Stimulated activated CD8-positive, alpha-beta memory T cell treated with anti-CD3 and anti-CD28 coated beads, Interleukin-12 subunit alpha, Interleukin-12 subunit beta, amount 100 ng/mL, for 24 hours (primary cell): ENCODE measurements around the gene LEFTY1.
A peak's percentile ranks its signal among the peaks of the same experiment; 100 is the strongest.

Experiments used
- DNase-seq: peaks from one replicate; pipeline ENCODE4 v3.0.0-alpha.2; 2020; ENCODE audit errors: extremely low read depth

The LEFTY1 gene

DNA sequence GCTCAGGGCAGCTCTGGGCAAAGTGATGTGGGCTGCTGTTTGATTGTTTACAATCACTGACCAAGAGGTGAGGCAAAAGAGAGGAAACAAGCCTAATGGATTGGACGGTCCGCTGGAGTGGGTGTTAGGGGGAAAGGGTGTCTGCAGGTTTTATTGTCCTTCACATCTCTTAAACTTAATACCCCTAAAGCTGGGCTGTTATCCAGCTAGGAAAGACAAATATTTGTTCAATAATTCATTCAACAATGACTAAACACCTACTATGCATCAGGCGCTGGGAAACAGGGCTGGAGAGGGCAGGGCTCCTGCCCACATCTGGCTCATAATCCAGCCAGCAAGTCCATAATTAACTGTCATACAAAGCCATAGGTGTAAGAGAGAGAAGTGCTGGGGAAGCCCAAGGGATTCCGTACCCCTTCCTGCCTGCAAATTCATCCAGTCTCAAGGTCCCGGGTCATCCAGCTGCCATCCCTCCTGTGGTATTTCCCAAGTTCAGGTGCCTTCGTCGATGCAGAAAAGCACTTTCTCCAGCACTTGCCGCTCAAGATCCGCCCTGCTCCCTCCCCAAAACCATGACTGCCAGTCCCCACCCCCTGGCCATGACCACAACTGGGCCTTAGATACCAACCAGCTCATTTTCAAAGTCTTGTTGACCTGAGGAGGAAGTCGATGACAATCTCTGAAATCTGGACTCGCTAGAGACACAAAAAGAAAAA lies 17.4 kb downstream of the LEFTY1 start:
- no peak for DNase-seq

DNA sequence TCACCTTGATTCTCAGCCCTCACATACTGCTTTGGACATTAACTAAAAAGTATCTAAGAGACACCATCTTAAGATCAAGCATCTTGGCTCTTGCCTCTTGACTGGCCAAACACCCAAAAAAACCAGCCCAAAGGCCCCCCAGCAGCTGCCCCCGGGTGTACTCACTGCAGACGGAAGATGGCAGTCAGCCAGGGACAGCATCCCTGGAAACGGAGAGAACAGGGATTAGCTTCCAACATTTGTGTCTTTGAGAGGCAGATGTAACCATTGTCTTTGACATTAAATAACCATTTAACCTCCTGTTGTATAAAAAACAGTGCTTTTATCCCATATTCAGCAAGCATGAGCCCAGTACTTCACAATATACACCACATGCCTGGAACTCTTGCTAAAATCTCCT lies 18.0 kb downstream of the LEFTY1 start:
- DNase-seq: no peak

DNA sequence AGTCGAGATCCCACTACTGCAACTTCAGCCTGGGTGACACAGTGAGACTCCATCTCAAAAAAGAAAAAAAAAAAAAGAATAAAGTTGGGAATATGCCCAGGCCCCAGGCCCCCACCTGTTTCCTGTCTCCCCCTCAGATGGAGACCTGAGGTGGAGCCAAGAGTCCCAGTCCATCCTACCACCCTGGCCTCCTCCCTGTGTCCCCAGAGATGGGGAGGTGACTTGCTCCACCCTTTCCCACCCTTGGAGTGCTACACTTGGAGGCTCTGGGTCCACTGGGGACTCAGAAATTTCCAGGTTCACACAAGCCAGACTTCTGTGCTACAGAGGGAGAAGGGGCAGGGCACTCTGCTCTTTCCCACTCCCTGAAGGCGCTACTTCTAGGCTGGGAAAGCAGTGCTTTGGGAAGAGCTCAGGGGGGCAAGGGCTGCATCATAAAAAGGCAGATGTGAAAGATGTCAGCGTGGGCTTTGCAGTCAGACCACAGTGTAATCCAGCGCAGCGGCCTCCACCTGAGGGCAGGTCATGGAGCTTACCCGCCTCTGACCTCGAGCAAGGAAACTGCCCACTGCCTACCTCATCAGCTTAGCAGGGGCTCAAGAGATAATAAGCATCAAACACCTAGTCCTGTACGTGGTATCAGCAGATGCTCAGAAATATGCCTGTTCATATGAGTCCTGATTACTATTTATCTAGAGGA lies 20.2 kb downstream of the LEFTY1 start:
- no peak for DNase-seq

DNA sequence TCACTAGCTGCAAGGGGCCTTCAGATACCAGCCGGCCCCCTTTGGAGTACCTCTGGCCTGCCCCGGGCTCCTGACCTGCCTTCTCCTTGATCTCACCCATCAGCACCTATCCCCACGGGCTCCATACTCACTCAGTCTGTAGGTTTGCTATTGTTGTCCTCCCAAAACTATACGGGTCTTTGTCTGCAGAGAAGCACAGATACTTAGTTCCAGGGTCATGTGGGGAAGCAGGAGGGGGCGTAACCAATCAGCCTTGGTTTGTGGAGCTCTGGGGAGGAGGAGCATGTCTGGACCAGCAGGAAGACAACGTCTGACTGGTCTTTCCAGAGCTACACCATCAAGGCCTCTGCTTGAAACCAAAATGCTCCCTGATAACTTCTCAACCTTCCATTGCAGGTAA lies 22.0 kb downstream of the LEFTY1 start:
- DNase-seq: no peak

DNA sequence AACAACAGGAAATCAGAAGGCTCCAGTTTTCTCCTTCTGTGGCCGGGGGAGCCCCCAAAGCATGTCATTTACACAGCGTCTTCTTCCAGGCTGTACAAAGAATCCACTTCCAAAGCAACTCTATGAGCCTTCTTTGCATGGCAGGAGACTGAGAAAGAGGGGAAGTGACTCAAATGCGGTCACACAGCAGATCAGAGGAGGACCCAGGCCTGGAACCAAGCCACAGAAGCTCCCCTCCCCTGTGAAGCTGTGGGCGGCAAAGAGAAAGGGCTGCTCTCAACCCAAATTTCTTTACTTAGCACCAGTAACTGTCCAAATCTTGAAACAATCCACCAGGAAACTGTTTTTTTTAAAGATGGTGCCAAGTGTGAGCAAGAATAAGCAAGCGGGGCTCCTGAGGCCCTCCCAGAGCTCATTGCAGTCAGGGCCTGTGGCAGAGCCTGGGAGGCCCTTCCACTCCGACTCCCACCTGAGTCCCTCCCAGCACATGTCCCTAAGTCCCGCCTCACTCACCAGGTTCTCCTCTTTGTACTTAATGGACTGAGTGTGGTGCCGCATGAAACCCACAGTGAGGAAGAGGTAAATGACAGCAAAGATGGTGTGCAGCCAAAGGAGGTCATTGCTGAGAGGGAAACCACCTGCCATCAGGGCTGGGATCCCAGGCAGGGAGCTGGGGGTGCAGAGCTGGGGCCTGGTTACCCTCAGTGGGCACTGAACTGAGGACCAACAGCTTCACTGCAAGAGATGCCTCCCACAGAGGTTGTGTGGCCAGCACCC lies 22.7 kb downstream of the LEFTY1 start:
- peak; percentile 54 for DNase-seq

DNA sequence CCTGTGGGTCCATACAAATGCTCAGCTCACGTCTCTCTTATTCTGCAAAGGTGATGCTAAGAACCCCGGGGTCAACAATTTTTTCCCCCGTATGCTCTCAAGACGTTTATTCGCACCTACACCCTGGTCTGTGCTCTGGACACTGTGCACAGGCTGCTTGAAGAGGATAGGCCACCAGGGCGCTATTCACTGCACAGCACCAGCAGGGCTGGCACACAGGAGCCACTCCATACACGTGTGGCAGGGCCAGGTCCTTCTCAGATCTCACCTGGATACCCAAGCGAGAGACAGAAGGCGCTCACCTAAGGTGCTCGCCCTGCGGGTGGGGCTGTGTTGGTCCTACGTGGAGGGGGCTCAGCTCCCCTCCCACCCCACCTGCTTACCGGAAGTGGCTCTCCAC lies 23.4 kb downstream of the LEFTY1 start:
- no peak for DNase-seq

DNA sequence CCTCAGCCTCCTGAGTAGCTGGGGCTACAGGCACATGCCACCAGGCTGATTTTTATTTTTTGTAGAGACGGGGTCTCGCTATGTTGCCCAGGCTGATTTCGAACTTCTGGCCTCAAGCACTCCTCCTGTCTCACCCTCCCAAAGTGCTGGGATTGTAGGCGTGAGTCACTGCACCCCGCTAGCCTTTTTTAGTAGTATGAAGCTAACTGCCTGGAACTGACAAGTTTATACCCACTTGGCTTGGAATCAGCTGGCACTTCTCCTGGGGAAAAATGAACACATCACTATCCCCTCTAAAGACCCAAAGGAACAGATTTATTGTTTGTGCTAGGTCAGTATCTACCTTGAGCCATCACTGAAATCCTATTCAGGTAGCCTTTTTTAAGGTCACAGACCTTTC lies 25.8 kb downstream of the LEFTY1 start:
- no peak for DNase-seq

DNA sequence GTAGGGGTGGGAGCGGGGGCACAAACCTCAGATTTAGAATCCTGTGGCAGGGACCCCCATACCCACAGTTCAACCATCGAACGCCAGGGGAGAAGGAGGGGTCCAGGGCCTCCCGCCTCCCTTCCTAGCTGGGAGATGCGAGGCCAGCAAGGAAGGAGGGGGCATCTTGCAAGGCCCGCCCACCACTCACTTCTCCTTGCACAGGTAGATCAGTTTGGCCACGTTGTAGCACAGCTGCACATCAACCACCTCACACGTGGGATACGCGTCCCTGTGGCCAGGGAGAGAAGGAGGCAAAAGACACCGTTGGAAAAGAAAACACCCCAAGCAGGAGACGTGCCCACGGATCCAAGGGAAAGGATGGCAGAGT lies 26.4 kb downstream of the LEFTY1 start:
- no peak for DNase-seq

DNA sequence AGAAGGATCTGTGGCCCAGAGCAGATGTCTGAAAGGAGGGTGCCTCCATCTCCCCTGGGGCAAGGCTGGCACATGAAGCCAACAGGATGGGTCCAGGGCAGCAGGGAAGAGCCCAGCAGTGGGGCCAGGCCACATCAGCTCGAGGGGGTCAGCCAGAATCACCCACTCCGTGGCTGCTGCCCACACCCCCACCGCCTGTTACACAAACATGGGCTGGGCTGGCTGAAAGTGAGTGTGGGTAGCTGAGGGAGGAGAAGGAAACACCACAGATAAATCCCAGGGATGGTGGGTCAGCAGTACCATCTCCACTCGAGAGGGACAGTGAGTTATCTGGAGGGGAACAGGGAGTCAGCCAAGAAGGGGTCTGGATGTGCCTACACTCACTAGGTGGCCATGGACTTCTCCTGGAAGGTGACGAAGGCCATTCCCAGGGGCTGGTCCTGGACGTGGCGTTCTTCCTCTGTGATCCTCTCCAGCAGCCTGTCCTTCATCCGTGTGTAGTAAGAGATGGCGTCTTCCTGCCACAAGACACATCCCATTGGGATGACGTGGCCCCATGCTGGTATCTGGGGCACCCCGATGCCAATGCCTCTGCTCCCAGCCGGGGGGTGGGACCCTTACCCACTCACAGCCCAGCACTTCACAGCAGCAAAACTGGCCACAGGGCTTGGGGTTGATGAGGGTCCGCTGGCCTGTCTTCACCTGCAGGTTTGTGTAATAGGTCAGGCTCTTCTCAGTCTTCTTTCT lies 26.9 kb downstream of the LEFTY1 start:
- DNase-seq: no peak

DNA sequence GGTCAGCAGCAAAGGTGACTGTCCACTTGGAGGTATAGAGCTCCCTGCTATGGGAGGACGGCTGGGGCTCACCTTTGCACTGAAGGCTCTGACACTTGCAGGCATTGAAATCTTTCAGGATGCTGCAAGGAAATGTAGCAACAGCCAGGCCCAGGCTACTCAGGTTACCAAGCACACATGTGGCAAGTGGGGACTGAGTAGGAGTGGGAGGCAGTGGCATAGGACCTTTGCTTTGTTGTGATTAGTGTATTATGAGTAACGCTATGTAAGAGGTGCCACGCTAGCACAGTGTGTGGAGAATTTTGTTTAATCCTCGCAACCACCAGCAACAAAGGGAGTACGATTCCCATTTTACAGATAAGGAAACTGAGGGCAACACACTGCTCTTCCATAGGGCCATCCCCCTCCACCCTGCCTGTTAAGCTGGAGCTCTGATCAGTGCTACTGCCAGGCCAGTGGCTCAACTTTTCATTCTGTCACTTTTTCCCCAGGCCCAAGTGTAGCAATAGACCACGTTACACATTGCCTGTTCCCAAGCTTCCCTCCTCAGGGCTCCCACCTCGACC lies 28.0 kb downstream of the LEFTY1 start:
- no peak for DNase-seq

DNA sequence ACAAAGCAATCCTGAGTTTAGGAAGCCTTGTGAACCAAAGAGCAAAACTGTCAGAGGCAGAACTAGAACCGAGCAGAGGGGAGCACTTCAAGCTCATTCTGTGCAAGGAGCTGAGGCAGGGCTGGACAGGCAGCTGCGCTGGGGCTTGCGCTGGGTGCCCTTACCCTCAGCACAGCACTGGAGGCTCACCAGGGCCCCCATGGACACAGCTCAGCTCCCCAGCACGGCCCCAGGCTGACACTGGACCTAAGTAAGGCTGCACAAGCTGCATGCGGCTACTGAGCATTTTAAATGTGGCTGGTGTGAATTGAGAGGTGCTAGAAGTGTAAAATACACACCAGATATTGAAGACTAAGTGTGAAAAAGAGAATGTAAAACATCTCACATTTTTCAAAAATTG lies 28.8 kb downstream of the LEFTY1 start:
- no peak for DNase-seq

DNA sequence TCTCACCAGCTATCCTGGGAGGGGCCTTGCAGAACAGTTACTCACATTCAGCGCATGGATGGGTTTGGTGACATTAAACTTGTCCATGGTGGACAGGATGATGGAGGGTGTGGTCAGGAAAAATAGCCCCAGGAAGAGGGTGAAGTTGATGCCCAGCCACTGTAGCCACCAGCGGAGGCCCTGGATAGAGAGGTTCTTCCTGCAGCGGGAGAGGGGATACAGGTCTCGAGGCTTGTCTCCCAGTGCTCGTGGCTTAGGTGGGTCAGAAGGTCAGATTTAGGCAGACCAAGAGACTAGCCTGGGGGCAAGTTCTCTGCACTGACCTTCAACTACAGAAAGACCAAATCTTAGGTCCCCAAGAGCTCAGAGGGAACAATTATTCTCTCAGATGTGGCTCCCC lies 29.8 kb downstream of the LEFTY1 start:
- no peak for DNase-seq

DNA sequence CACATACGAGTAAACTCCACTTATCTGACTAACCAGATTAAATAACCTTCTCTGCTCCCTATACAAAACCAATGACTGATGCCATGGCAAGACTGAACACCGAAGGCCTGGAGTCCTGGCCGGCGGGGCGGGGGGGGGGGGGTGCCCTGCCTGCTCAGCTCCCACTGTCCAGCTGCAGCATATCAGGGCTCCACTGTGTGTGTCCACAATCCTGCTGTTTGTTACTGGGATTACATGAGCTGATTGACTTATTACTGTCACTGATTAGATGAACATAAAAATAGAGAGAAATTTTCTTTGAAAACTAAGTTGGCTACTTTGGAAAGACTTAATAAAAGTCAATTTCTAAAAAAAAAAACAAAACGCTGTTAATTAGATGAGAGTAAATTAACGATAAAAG lies 31.7 kb downstream of the LEFTY1 start:
- DNase-seq: no peak

DNA sequence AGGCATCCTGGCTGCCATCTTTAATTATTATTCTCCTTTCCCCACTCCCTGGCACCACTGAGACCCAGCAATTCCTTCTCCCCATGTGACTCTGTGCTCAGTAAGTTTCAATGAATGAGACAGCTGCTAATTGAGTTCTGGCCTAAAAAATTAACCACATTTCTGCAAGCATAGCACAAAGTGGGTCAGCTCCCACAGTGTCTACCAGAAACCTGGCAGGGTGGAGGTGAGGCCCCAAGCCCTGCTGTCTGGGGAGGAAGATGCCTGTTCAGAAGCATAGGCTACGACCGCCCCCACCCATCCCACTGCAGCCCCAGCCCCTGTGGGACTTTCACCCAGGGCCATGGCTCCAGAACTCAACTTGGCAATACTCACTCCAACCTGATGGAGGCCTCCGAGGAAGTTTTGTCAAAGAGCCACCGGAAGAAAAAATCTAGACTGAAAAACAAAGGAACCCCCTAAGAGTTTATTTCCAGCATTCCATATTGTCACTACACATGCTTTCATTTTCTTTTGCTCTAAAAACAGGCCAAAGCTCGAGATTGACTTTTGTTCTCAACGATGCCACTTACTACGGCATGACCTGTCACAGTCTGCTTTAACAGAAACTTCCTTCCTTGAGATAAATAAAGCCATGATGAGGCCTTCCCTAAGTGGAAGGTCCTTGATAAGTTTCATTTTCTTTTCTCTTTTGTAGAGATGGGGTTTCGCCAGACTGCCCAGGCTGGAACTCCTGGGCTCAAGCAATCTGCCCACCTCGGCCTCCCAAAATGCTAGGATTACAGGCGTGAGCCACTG lies 33.2 kb downstream of the LEFTY1 start:
- no peak for DNase-seq

DNA sequence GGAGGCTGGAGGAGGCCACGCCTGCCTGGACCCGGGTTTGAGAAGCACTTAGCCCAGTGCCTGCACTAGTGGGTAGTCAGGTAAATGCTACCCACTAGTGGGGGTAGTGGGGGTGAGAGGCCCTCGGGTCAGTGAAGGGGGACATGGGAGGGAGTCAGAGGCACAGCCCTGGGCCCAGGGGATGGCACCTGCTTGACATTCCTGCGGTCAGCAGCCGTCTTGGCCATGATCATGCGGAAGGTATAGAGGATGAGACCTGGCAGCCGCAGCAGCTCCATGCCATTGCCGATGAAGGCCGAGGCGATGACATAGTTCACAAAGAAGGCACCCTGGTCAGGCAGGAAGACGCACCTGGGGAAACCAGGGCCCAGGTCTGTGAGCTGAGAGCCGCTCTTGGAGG lies 35.5 kb downstream of the LEFTY1 start:
- no peak for DNase-seq

DNA sequence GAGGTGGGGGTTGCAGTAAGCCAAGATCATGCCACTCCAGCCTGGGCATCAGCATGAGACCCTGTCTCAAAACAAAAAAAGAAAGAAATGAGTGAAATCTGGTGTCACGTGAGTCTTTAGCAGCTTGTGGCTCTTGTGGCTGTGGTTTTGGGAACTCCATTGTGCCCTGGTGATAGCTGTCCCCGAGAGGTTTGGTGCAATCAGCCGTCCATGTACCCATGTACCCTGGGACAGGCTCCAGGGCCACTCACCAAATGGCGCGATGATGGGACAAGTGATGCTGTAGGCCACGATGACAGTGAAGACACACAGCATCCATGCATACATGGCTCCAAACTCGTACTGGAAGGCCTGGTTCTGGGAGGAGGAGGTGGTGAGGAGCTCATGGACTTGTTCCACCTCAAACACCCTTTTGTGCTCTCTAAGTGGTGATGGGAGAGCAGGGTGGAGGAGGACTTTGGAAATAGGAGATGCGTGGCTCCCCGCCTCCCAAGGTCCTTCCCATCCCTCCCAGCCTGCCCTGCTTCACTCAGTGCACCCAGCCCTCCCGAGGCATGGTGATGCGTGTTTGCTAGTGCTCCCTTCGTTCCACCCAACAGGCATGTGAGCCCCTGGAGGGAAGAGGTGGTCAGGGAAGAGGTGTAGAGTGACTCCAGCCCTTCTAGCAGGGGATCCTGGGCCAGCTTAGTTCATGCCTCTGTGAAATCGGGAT lies 36.4 kb downstream of the LEFTY1 start:
- no peak for DNase-seq

DNA sequence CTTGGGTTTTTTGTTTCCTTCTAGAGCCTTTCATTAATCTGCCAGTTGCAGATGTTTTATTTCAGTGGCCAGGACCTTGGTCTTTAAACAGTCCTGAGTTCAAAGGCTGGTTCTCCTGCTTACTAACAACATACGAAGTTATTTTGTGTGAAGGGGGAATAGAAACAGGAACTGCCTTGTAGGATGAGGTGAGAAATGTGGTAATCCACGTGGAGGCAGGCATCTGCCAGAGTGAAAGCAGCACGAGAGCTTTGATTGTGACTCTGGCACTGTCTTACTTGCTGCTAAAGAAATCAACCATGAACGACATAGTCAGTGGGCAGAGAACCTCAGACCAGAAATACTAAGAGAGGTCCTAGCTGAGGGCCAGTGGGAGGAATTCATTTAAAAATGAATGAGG lies 37.1 kb downstream of the LEFTY1 start:
- no peak for DNase-seq

DNA sequence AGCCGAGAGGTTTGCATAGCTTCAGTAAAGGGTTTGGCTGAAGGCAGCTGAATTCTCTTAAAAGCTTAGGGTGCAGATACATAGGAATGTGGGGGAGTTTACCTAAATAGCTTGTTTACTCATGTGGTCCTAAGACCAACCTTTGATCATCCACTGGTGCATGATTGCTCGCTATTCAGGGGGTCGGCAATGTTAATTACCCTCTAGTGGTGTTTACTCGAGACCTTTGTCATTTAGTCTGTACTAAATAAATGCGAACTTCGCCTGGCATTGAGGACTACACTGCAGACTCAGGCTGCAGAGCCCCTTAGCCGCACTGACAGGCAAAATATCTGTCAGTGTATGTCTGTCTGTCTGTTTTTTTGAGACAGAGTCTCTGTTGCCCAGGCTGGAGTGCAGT lies 38.6 kb downstream of the LEFTY1 start:
- no peak for DNase-seq

DNA sequence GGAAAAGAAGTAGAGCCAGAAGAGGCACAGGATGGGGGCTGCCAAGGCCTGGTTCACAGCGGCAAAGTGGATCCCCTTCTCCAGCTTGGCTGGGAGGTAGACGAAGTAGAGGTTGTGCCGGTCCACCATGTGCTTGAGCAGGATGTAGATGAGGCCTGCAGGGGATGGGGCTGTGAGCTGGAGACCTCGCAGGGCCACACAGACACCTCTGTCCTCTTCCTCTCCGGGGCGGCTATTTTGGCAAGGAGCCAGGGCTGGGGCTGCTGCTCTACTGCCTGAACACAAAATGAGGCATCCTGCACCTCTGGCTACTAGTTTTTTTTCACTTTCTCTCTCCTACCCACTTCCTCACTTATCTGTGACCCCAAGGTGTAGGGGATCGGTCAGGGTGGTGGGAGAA lies 39.0 kb downstream of the LEFTY1 start:
- DNase-seq: no peak
